ENCODE data around the gene WDR44. TPM values are rescaled to one million over a fixed set of nuclear protein-coding genes. Genes with fewer than 3 reads are reported as not detected.

The WDR44 gene
- total RNA-seq, 1 experiment from 2014 or later, result 26.3 TPM

- Histone ChIP-seq H3K9me3 (replicated peaks) (no peaks in the 10 kb centered on the region), H3K36me3 (peaks cover 2% of the 10 kb centered on the region; the same call in 1 of the 2 replicates), H3K4me1 (replicated peaks) (peaks cover 25% of the 10 kb centered on the region), H3K4me3 (peak overlapping the region; percentile 67), H3K27ac (no peak overlapping the region), H3K27me3 (replicated peaks) (no peaks in the 10 kb centered on the region)
- no peak for DNase-seq (ENCODE audit: low read depth in 1 of 2, low spot score in 2 of 2)
Observed at GRCh38 chrX:118348186-118348810, 2.4 kb downstream of the WDR44 start.

- DNase-seq (ENCODE audit: low read depth in 1 of 2, low spot score in 2 of 2), result no peak
- Histone ChIP-seq H3K36me3 (peaks cover 2% of the 10 kb centered on the region; the same call in 1 of the 2 replicates), H3K4me1 (replicated peaks) (peaks cover 25% of the 10 kb centered on the region), H3K27me3 (replicated peaks) (no peaks in the 10 kb centered on the region), H3K4me3 (no peak overlapping the region), H3K27ac (no peak overlapping the region), H3K9me3 (replicated peaks) (no peaks in the 10 kb centered on the region)
Observed at GRCh38 chrX:118349188-118349587, 3.3 kb downstream of the WDR44 start.

- H3K27me3 ChIP-seq (replicated peaks), result no peaks in the 10 kb centered on the region
- H3K9me3 ChIP-seq (replicated peaks), result no peaks in the 10 kb centered on the region
- peaks cover 2% of the 10 kb centered on the region; the same call in 1 of the 2 replicates for H3K36me3 ChIP-seq
- H3K27ac ChIP-seq, result no peak overlapping the region
- peaks cover 22% of the 10 kb centered on the region for H3K4me1 ChIP-seq (replicated peaks)
- no peak overlapping the region for H3K4me3 ChIP-seq
- DNase-seq (ENCODE audit: low read depth in 1 of 2, low spot score in 2 of 2), result no peak
Observed at GRCh38 chrX:118350221-118350620, 4.3 kb downstream of the WDR44 start.

- peak overlapping the region; percentile 35; the same call in 1 of the 2 replicates for H3K27ac ChIP-seq
- no peak overlapping the region for H3K4me3 ChIP-seq
- peaks cover 2% of the 10 kb centered on the region; the same call in 1 of the 2 replicates for H3K36me3 ChIP-seq
- H3K4me1 ChIP-seq (replicated peaks), result peaks cover 23% of the 10 kb centered on the region
- no peaks in the 10 kb centered on the region for H3K9me3 ChIP-seq (replicated peaks)
- H3K27me3 ChIP-seq (replicated peaks), result no peaks in the 10 kb centered on the region
- DNase-seq (ENCODE audit: low read depth in 1 of 2, low spot score in 2 of 2), result no peak
Observed at GRCh38 chrX:118350706-118351105, 4.8 kb downstream of the WDR44 start.

GRCh38 chrX:118352566-118352965 lies 6.7 kb downstream of the WDR44 start:
- Histone ChIP-seq H3K4me3 (no peak overlapping the region), H3K36me3 (no peaks in the 10 kb centered on the region), H3K4me1 (replicated peaks) (peaks cover 30% of the 10 kb centered on the region), H3K9me3 (replicated peaks) (no peaks in the 10 kb centered on the region), H3K27me3 (replicated peaks) (no peaks in the 10 kb centered on the region), H3K27ac (no peak overlapping the region)
- DNase-seq (ENCODE audit: low read depth in 1 of 2, low spot score in 2 of 2), result no peak

GRCh38 chrX:118353081-118353850 lies 7.4 kb downstream of the WDR44 start:
- Histone ChIP-seq H3K36me3 (no peaks in the 10 kb centered on the region), H3K4me1 (replicated peaks) (peaks cover 30% of the 10 kb centered on the region), H3K9me3 (replicated peaks) (no peaks in the 10 kb centered on the region), H3K27me3 (replicated peaks) (no peaks in the 10 kb centered on the region), H3K4me3 (no peak overlapping the region), H3K27ac (no peak overlapping the region)
- no peak for DNase-seq (ENCODE audit: low read depth in 1 of 2, low spot score in 2 of 2)

- no peak for DNase-seq (ENCODE audit: low read depth in 1 of 2, low spot score in 2 of 2)
- peaks cover 26% of the 10 kb centered on the region for H3K4me1 ChIP-seq (replicated peaks)
- H3K27me3 ChIP-seq (replicated peaks), result no peaks in the 10 kb centered on the region
- no peaks in the 10 kb centered on the region for H3K9me3 ChIP-seq (replicated peaks)
- H3K36me3 ChIP-seq, result no peaks in the 10 kb centered on the region
- H3K27ac ChIP-seq, result 0 out of 2 replicates have a peak overlapping the region, but pooled peaks have one; percentile 14
- H3K4me3 ChIP-seq, result no peak overlapping the region
Observed at GRCh38 chrX:118355225-118355920, 9.5 kb downstream of the WDR44 start.

GRCh38 chrX:118356154-118356701 lies 10.3 kb downstream of the WDR44 start:
- H3K4me3 ChIP-seq, result no peak overlapping the region
- no peaks in the 10 kb centered on the region for H3K36me3 ChIP-seq
- H3K27ac ChIP-seq, result peak overlapping the region; percentile 14; the same call in 1 of the 2 replicates
- H3K9me3 ChIP-seq (replicated peaks), result no peaks in the 10 kb centered on the region
- DNase-seq (ENCODE audit: low read depth in 1 of 2, low spot score in 2 of 2), result no peak
- no peaks in the 10 kb centered on the region for H3K27me3 ChIP-seq (replicated peaks)
- H3K4me1 ChIP-seq (replicated peaks), result peaks cover 22% of the 10 kb centered on the region

- no peak overlapping the region for H3K27ac ChIP-seq
- no peaks in the 10 kb centered on the region for H3K36me3 ChIP-seq
- no peaks in the 10 kb centered on the region for H3K9me3 ChIP-seq (replicated peaks)
- DNase-seq (ENCODE audit: low read depth in 1 of 2, low spot score in 2 of 2), result no peak
- H3K27me3 ChIP-seq (replicated peaks), result no peaks in the 10 kb centered on the region
- H3K4me3 ChIP-seq, result no peak overlapping the region
- peaks cover 14% of the 10 kb centered on the region for H3K4me1 ChIP-seq (replicated peaks)
Observed at GRCh38 chrX:118360429-118361125, 14.7 kb downstream of the WDR44 start.

- H3K27me3 ChIP-seq (replicated peaks), result no peaks in the 10 kb centered on the region
Observed at GRCh38 chrX:118364261-118364660, 18.4 kb downstream of the WDR44 start.

GRCh38 chrX:118367338-118367737 lies 21.4 kb downstream of the WDR44 start:
- Histone ChIP-seq H3K4me1 (replicated peaks) (no peaks in the 10 kb centered on the region), H3K27ac (no peak overlapping the region), H3K36me3 (no peaks in the 10 kb centered on the region), H3K4me3 (no peak overlapping the region), H3K27me3 (replicated peaks) (no peaks in the 10 kb centered on the region), H3K9me3 (replicated peaks) (no peaks in the 10 kb centered on the region)
- no peak for DNase-seq (ENCODE audit: low read depth in 1 of 2, low spot score in 2 of 2)

More at GRCh38 chrX:118364261-118364660, 18.4 kb downstream of the WDR44 start:
- Histone ChIP-seq H3K36me3 (no peaks in the 10 kb centered on the region), H3K4me1 (replicated peaks) (peaks cover 6% of the 10 kb centered on the region; the same call in 1 of the 2 replicates), H3K27ac (no peak overlapping the region), H3K4me3 (no peak overlapping the region), H3K9me3 (replicated peaks) (no peaks in the 10 kb centered on the region)
- no peak for DNase-seq (ENCODE audit: low read depth in 1 of 2, low spot score in 2 of 2)

- H3K27me3 ChIP-seq (replicated peaks), result no peaks in the 10 kb centered on the region
- no peak for DNase-seq (ENCODE audit: low read depth in 1 of 2, low spot score in 2 of 2)
- no peak overlapping the region for H3K27ac ChIP-seq
- H3K4me3 ChIP-seq, result no peak overlapping the region
- no peaks in the 10 kb centered on the region for H3K36me3 ChIP-seq
- no peaks in the 10 kb centered on the region for H3K4me1 ChIP-seq (replicated peaks)
- H3K9me3 ChIP-seq (replicated peaks), result no peaks in the 10 kb centered on the region
Observed at GRCh38 chrX:118368398-118368797, 22.5 kb downstream of the WDR44 start.

- H3K36me3 ChIP-seq, result no peaks in the 10 kb centered on the region
- no peaks in the 10 kb centered on the region for H3K27me3 ChIP-seq (replicated peaks)
- DNase-seq (ENCODE audit: low read depth in 1 of 2, low spot score in 2 of 2), result no peak
- no peak overlapping the region for H3K27ac ChIP-seq
- H3K4me1 ChIP-seq (replicated peaks), result no peaks in the 10 kb centered on the region
- no peak overlapping the region for H3K4me3 ChIP-seq
- H3K9me3 ChIP-seq (replicated peaks), result no peaks in the 10 kb centered on the region
Observed at GRCh38 chrX:118370921-118371624, 25.2 kb downstream of the WDR44 start.
